OCI-LY7 (cell line): ENCODE measurements around the gene WASF2.
"Not testable (repeated sequence)": the region's sequence is repeated elsewhere in the genome, so short reads cannot be mapped to it uniquely, and the experiment has no call there.

Experiments
- EZH2phosphoT487 ChIP-seq: fragments of 200-600 bp; sonication (generic); IDR thresholded peaks from 2 replicates; pipeline ENCODE4 v1.6.1; 2018; ENCODE audit warnings: low read depth, borderline replicate concordance, mild to moderate bottlenecking, mixed run types, antibody characterized with exemption, low read length, moderate library complexity, mixed read lengths
- TF ChIP-seq, protein P1 (sequence below): fragments of 200-600 bp; sonication (generic); conservative IDR thresholded peaks from 2 replicates; pipeline ENCODE4 v1.5.1; 2014; ENCODE audit warnings: mild to moderate bottlenecking, antibody characterized with exemption, low read length, moderate library complexity, mixed read lengths

DNA sequence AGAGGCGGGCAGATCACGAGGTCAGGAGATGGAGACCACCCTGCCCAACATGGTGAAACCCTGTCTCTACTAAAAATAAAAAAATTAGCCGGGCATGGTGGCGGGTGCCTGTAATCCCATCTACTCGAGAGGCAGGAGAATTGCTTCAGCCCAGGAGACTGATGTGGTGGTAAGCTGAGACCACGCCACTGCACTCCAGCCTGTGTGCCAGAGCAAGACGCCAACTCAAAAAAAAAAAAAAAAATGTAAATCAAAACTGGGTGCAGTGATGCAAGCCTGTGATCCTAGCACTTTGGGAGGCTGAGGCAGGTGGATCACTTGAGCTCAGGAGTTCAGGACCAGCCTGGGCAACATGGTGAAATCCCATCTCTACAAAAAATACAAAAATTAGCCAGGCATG, 17.9 kb downstream of the WASF2 start:
- not testable (repeated sequence) for TF ChIP-seq EZH2phosphoT487
- TF ChIP-seq, protein P1, sequence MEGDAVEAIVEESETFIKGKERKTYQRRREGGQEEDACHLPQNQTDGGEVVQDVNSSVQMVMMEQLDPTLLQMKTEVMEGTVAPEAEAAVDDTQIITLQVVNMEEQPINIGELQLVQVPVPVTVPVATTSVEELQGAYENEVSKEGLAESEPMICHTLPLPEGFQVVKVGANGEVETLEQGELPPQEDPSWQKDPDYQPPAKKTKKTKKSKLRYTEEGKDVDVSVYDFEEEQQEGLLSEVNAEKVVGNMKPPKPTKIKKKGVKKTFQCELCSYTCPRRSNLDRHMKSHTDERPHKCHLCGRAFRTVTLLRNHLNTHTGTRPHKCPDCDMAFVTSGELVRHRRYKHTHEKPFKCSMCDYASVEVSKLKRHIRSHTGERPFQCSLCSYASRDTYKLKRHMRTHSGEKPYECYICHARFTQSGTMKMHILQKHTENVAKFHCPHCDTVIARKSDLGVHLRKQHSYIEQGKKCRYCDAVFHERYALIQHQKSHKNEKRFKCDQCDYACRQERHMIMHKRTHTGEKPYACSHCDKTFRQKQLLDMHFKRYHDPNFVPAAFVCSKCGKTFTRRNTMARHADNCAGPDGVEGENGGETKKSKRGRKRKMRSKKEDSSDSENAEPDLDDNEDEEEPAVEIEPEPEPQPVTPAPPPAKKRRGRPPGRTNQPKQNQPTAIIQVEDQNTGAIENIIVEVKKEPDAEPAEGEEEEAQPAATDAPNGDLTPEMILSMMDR = not testable (repeated sequence)
